ENCODE results near the gene MANSC4. TPM values are rescaled to one million over a fixed set of nuclear protein-coding genes. Genes with fewer than 3 reads are reported as not detected.

MANSC4 gene
- total and polyA plus RNA-seq, 9 of the 15 experiments (the other 6 are each of a cell fraction or from before 2014, with no cell fraction given) = not detected

- TF ChIP-seq RBM39 (optimal IDR thresholded peaks at IDR 0.05; ENCODE audit: low read depth, low read length) = no peak
- TF ChIP-seq, protein P1, sequence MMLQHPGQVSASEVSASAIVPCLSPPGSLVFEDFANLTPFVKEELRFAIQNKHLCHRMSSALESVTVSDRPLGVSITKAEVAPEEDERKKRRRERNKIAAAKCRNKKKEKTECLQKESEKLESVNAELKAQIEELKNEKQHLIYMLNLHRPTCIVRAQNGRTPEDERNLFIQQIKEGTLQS (IDR thresholded peaks at IDR 0.05) = no peak
- TF ChIP-seq, protein P1 (CRISPR knock-in tag; conservative IDR thresholded peaks at IDR 0.05) = no peak
- TF ChIP-seq RBM25 (IDR thresholded peaks at IDR 0.05; ENCODE audit: low read depth, low read length, severe bottlenecking) = no peak
- no peak for TF ChIP-seq CHD4 (IDR thresholded peaks at IDR 0.05; ENCODE audit: insufficient read depth, insufficient replicate concordance, low read depth, low read length, poor library complexity, severe bottlenecking)
- TF ChIP-seq SMAD1 (IDR thresholded peaks at IDR 0.05; ENCODE audit: low read depth, low read length, partially characterized antibody) = no peak
- TF ChIP-seq, protein P2, sequence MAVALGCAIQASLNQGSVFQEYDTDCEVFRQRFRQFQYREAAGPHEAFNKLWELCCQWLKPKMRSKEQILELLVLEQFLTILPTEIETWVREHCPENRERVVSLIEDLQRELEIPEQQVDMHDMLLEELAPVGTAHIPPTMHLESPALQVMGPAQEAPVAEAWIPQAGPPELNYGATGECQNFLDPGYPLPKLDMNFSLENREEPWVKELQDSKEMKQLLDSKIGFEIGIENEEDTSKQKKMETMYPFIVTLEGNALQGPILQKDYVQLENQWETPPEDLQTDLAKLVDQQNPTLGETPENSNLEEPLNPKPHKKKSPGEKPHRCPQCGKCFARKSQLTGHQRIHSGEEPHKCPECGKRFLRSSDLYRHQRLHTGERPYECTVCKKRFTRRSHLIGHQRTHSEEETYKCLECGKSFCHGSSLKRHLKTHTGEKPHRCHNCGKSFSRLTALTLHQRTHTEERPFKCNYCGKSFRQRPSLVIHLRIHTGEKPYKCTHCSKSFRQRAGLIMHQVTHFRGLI (CRISPR knock-in tag; IDR thresholded peaks at IDR 0.05) = no peak
- TF ChIP-seq ZNF395 (CRISPR knock-in tag; IDR thresholded peaks at IDR 0.05) = no peak
- no peak for TF ChIP-seq TSC22D4 (tag; IDR thresholded peaks at IDR 0.05)
- no peak for TF ChIP-seq MAZ (CRISPR knock-in tag; conservative IDR thresholded peaks at IDR 0.05 in 1 of 2, IDR thresholded peaks at IDR 0.05 in 1 of 2)
- TF ChIP-seq, protein P3, sequence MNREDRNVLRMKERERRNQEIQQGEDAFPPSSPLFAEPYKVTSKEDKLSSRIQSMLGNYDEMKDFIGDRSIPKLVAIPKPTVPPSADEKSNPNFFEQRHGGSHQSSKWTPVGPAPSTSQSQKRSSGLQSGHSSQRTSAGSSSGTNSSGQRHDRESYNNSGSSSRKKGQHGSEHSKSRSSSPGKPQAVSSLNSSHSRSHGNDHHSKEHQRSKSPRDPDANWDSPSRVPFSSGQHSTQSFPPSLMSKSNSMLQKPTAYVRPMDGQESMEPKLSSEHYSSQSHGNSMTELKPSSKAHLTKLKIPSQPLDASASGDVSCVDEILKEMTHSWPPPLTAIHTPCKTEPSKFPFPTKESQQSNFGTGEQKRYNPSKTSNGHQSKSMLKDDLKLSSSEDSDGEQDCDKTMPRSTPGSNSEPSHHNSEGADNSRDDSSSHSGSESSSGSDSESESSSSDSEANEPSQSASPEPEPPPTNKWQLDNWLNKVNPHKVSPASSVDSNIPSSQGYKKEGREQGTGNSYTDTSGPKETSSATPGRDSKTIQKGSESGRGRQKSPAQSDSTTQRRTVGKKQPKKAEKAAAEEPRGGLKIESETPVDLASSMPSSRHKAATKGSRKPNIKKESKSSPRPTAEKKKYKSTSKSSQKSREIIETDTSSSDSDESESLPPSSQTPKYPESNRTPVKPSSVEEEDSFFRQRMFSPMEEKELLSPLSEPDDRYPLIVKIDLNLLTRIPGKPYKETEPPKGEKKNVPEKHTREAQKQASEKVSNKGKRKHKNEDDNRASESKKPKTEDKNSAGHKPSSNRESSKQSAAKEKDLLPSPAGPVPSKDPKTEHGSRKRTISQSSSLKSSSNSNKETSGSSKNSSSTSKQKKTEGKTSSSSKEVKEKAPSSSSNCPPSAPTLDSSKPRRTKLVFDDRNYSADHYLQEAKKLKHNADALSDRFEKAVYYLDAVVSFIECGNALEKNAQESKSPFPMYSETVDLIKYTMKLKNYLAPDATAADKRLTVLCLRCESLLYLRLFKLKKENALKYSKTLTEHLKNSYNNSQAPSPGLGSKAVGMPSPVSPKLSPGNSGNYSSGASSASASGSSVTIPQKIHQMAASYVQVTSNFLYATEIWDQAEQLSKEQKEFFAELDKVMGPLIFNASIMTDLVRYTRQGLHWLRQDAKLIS (CRISPR knock-in tag; IDR thresholded peaks at IDR 0.05) = peak; percentile 30; the same call in 1 of the 2 replicates
- no peak for TF ChIP-seq KLF10 (CRISPR knock-in tag; IDR thresholded peaks at IDR 0.05)
- TF ChIP-seq, protein P4, sequence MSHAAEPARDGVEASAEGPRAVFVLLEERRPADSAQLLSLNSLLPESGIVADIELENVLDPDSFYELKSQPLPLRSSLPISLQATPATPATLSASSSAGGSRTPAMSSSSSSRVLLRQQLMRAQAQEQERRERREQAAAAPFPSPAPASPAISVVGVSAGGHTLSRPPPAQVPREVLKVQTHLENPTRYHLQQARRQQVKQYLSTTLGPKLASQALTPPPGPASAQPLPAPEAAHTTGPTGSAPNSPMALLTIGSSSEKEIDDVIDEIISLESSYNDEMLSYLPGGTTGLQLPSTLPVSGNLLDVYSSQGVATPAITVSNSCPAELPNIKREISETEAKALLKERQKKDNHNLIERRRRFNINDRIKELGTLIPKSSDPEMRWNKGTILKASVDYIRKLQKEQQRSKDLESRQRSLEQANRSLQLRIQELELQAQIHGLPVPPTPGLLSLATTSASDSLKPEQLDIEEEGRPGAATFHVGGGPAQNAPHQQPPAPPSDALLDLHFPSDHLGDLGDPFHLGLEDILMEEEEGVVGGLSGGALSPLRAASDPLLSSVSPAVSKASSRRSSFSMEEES (CRISPR knock-in tag; IDR thresholded peaks at IDR 0.05) = no peak
- TF ChIP-seq FOXP1 (CRISPR knock-in tag; IDR thresholded peaks at IDR 0.05) = 0 out of 2 replicates have a peak, but pooled peaks have one; percentile 67
- TF ChIP-seq DLX4 (CRISPR knock-in tag; IDR thresholded peaks at IDR 0.05) = no peak
- TF ChIP-seq EZH2 (IDR thresholded peaks at IDR 0.05; ENCODE audit: borderline replicate concordance, low read depth, low read length) = no peak
These were observed 774 bp upstream of the MANSC4 start (continued) for GRCh38 chr12:27780612-27781408.

Measured in K562 (cell line).